Measurements from ENCODE around the gene NCOR2.

NCOR2 gene

GRCh38 chr12:124560146-124560890 is 7.1 kb downstream of the NCOR2 start:
- no peak for DNase-seq (ENCODE audit: low read depth)

- no peak for DNase-seq (ENCODE audit: low read depth)
These were observed 8.0 kb downstream of the NCOR2 start for GRCh38 chr12:124559182-124560017.

- DNase-seq (ENCODE audit: low read depth) = no peak
These were observed 9.1 kb downstream of the NCOR2 start for GRCh38 chr12:124558313-124558712.

DNA sequence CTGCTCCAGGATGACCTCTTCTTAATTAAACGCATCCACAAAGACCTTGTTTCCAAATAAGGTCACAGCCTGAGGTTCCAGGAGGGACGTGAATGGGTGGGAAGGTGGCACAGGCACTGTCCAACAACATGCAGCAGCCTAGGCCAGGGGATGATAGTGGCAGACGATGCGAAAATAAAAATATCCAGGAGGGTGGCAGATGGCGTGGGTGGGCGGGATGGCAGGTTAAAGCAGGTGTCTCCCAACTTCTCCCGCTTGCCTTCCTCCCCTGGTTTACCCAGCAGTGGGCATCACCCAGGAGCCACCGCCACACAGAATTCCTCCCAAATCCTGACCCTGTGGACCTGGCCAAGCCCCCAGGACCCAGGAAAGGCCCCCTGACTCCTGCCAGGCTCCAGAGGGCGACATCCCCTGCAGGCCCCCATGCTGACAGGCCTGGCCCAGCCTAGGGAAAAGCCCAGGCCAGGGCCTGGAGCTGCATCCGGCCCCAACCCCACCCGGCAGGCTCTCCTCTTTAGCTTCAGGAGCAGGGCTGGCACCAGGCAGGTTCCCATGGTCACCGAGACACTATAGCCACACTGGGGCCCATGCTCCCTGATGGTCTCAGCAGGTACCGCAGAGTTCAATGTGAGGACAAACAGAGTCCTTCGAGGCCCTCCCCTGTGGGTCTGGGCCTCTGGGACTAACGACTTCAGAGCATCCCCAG is 9.7 kb downstream of the NCOR2 start:
- DNase-seq (ENCODE audit: low read depth) = no peak

DNA sequence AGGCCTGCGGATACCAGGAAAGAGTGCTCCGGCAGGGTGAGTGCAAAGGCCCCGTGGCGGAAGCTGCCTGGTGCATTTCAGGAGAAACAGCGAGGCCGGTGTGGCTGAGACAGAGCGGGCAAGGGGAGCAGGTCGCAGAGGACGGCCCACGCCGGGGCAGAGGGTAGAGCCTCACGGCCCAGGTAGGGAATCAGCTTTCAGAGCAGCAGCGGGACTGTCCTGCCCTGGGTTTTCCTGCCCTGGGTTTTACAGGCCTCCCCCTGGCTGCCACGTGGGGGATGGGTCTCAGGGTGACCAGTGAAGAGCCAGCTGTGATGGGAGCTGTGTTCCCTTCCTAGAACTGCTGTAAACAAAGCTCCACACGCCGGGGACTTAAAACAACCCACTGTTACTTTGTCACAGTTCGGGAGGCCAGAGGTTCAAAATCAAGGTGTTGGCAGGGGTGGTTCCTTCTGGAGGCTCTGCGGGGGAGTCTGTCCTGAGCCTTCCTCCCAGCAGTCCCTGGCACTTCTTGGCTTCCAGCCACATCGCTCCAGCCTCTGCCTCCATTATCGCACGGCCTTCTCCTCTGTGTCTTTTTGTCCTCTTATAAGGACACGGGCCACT is 10.4 kb downstream of the NCOR2 start:
- DNase-seq (ENCODE audit: low read depth) = no peak

- no peak for DNase-seq (ENCODE audit: low read depth)
These were observed 11.3 kb downstream of the NCOR2 start for GRCh38 chr12:124556074-124556466.

- no peak for DNase-seq (ENCODE audit: low read depth)
These were observed 12.0 kb downstream of the NCOR2 start for GRCh38 chr12:124555168-124556073.

- no peak for DNase-seq (ENCODE audit: low read depth)
These were observed 12.9 kb downstream of the NCOR2 start for GRCh38 chr12:124554429-124555029.

DNA sequence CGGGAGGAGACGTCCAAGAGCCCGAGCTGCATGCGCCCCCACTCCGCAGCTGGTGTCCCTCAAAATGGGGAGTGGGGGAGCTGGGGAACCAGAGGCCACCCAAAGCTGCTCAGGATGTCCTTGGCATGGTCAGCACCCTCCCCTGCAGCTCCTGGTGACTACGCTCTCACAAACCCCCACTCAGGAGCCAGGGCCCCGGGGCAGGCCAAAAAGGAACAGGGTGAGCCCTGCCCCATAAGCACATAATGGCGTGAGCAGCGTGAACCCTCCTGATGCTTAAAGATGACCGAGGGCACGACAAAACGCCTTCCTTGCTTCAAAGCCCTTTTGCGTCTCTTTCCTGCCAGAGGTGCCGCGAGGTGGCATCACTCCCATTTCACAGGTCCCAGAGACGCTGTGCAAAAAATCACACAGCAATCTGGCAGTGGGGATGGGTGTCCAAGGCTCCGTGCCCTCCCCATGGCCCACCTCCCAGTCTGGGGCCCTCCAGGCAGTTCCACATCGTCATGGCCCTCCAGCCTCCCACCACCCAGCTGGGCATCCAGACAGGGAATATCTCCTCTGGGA is 13.5 kb downstream of the NCOR2 start:
- no peak for DNase-seq (ENCODE audit: low read depth)

GRCh38 chr12:124551268-124552144 is 15.9 kb downstream of the NCOR2 start:
- no peak for DNase-seq (ENCODE audit: low read depth)

DNA sequence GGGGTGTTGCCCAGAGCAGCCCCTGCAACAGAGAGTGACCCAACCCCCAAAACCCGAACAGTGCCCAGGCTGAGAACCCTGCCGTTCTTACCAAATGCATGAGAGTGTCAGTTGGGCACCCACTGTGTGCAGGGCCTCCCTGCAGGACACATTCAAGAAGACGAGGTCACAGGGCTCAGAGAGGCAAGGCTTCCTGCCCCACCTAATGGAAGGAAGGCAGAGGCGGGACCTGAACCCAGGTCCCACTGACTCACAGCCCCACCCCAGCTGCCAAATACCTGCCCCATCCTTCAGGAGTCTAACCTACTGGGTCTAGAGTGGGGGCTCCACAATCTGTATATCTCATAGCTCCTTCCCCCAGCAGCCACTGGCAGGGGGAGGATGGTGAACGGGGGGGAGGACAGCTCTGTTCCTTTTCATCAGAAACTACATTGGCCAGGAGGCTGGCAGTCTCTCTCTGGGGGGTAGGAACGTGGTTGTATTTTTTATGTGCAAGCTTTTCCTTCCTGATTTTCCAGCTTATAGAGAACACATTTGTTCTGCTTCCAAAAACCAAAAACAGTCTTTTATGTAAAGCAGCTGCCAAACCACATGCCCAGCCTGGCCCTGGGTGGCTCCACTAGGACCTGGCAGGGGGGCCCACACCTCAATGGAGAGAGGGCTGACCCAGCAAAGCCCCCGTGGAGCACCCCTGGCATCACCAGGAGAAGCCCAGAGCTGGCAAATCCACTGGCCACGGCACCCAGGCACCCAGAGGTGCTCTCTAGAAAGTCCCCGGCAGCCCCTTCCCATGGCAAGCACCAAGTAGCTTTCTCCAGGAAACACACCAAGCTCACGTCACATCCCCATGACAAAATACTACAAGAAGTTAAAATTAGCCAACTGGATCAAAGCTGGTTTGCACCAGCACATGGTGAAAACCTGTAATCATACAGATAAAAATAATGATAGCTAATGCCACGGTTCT is 17.0 kb downstream of the NCOR2 start:
- DNase-seq (ENCODE audit: low read depth) = no peak

GRCh38 chr12:124549629-124550028 is 17.8 kb downstream of the NCOR2 start:
- no peak for DNase-seq (ENCODE audit: low read depth)

DNA sequence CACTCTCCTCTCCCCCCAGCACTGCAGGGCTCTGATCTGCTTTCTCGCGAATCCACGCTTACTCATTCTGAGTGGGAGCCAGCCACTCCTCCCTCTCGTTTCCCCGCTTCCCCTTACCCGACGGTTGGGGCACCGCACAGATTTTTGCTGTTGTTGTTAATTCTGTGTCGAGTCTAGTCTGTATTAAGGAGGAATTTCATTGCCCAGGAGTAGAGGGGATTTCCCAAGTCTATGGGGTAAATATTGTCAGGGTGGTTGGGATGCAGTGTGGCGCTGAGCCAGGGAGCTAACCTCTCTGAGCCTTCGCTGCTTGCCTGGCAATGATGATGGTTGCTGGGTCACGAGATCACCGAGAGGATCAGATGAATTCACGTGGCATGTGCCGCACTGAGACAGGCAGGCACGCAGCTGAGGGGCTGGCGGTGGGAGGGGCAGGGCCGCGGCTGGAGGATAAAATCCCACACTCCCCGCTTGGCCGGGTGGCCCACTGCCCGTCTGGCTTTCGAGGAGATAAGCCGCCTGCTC is 18.5 kb downstream of the NCOR2 start:
- no peak for DNase-seq (ENCODE audit: low read depth)

DNA sequence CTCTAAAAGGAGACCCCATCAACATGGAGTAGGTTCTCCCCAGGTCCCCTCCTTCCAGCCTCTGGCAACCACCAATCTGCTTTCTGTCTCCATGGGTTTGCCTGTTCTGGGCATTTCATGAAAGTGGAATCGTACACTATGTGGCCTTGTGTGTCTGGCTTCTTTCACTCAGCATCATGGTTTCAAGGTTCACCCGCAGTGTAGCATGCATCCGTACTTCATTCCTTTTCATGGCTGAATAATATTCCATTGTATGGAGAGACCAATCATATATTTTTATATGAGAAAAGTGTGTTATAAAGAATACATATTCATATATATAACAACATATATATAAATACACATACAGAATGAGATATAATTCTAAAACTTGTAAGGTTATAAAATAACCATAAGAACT is 19.8 kb downstream of the NCOR2 start:
- no peak for DNase-seq (ENCODE audit: low read depth)

- no peak for DNase-seq (ENCODE audit: low read depth)
These were observed 21.6 kb downstream of the NCOR2 start for GRCh38 chr12:124545508-124546418.

DNA sequence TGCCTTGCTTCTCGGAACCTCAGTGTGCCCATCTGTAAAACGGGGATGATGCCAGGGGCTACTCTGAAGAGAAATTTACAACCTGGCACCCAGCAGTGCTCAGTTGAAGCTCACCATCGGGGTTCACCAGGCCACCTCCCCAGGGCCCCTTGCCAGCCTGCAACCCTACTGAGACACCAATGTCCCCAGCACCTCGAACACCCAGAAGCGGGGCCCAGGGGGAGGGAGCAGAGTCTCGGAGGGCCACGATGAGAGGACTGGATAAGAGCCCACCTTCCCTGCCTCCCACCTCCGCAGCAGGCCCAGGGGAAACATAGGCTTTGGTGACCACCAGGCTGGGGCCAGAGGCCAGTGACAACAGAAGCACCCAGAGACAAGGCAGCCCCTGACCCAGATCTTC is 22.4 kb downstream of the NCOR2 start:
- no peak for DNase-seq (ENCODE audit: low read depth)
